Measurements from ENCODE around the gene ZFP2.
A peak's percentile ranks its signal among the peaks of the same experiment; 100 is the strongest.
"Not testable (repeated sequence)": the region's sequence is repeated elsewhere in the genome, so short reads cannot be mapped to it uniquely, and the experiment has no call there.

The ZFP2 gene

DNA sequence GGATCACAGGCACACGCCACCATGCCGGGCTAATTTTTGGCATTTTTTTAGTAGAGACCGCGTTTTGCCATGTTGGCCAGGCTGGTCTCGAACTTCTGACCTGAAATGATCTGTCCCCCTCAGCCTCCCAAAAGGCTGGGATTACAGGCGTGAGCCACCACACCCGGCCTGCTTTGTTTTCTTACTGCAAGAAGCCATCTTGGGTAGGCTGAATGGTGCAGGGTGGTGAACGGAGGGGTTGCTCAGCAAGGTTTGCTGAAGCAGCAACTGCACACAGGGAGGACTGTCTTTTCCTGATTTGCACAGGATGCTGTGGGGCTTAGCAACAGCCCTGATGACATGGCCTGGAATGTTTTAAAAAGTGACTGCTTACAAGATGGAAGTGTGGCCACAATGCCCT, 25.3 kb upstream of the ZFP2 start:
- Histone ChIP-seq H3K9me3 (ENCODE audit: control insufficient read depth in 2 of 2, low read length in 2 of 2) (peaks cover 8 to 20% of the 10 kb centered on the region in 2 donors), H3K9ac (ENCODE audit: low read depth in 1 of 2, low read length in 2 of 2) (no peak overlapping the region), H3K27ac (ENCODE audit: low read depth in 2 of 2, low read length in 2 of 2) (no peak overlapping the region), H3K27me3 (ENCODE audit: control insufficient read depth in 2 of 2, insufficient read depth in 2 of 2, low read length in 2 of 2) (no peaks in the 10 kb centered on the region), H3K4me3 (ENCODE audit: low read length in 2 of 2) (no peak overlapping the region), H3K4me1 (ENCODE audit: control insufficient read depth in 2 of 2, insufficient read depth in 2 of 2, low read length in 2 of 2) (no peaks in the 10 kb centered on the region), H3K36me3 (ENCODE audit: control insufficient read depth in 2 of 2, insufficient read depth in 2 of 2, low read length in 2 of 2) (peaks cover 59 to 72% of the 10 kb centered on the region in 2 donors)

DNA sequence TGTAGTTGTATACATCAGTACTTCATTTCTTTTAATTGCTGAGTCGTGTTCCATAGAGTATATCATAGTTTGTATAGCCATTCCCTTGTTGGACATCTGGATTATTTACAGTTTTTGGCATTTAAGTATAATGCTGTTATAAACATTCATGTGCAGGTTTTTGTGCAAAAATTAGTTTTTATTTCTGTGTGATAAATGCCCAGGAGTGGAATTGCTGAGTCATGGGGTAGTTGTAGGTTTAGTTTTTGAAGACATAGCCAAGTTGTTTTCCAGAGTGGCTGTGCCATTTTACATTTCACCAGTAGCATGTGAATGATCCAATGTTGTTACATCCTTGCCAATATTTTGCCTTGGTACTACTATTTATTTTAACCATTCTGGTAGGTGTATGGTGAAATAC, 23.4 kb upstream of the ZFP2 start:
- H3K9ac ChIP-seq (ENCODE audit: low read depth in 1 of 2, low read length in 2 of 2): no peak overlapping the region
- peaks cover 56 to 71% of the 10 kb centered on the region in 2 donors for H3K36me3 ChIP-seq (ENCODE audit: control insufficient read depth in 2 of 2, insufficient read depth in 2 of 2, low read length in 2 of 2)
- H3K9me3 ChIP-seq (ENCODE audit: control insufficient read depth in 2 of 2, low read length in 2 of 2): peaks cover 15 to 35% of the 10 kb centered on the region in 2 donors
- H3K4me1 ChIP-seq (ENCODE audit: control insufficient read depth in 2 of 2, insufficient read depth in 2 of 2, low read length in 2 of 2): no peaks in the 10 kb centered on the region
- no peak overlapping the region for H3K4me3 ChIP-seq (ENCODE audit: low read length in 2 of 2)
- H3K27me3 ChIP-seq (ENCODE audit: control insufficient read depth in 2 of 2, insufficient read depth in 2 of 2, low read length in 2 of 2): no peaks in the 10 kb centered on the region
- no peak overlapping the region for H3K27ac ChIP-seq (ENCODE audit: low read depth in 2 of 2, low read length in 2 of 2)

DNA sequence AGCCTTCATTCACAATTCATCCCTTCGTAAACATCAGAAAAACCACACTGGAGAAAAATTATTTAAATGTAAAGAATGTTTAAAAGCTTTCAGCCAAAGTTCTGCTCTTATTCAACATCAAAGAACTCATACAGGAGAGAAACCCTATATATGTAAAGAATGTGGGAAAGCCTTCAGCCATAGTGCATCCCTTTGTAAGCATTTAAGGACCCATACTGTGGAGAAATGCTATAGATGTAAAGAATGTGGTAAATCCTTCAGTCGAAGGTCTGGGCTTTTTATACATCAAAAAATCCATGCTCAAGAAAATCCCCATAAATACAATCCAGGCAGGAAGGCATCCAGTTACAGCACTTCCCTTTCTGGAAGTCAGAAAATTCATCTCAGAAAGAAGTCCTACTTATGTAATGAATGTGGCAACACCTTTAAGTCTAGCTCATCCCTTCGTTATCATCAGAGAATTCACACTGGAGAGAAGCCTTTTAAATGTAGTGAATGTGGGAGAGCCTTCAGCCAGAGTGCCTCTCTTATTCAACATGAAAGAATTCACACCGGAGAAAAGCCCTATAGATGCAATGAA, 12.5 kb upstream of the ZFP2 start:
- not testable (repeated sequence) for H3K4me3 ChIP-seq (ENCODE audit: low read length in 2 of 2); H3K4me1 ChIP-seq (ENCODE audit: control insufficient read depth in 2 of 2, insufficient read depth in 2 of 2, low read length in 2 of 2); H3K9ac ChIP-seq (ENCODE audit: low read depth in 1 of 2, low read length in 2 of 2); H3K27ac ChIP-seq (ENCODE audit: low read depth in 2 of 2, low read length in 2 of 2); H3K27me3 ChIP-seq (ENCODE audit: control insufficient read depth in 2 of 2, insufficient read depth in 2 of 2, low read length in 2 of 2)
- H3K9me3 ChIP-seq (ENCODE audit: control insufficient read depth in 2 of 2, low read length in 2 of 2): peaks cover 40 to 53% of the 10 kb centered on the region in 2 donors
- peaks cover 26 to 53% of the 10 kb centered on the region in 2 donors for H3K36me3 ChIP-seq (ENCODE audit: control insufficient read depth in 2 of 2, insufficient read depth in 2 of 2, low read length in 2 of 2)

DNA sequence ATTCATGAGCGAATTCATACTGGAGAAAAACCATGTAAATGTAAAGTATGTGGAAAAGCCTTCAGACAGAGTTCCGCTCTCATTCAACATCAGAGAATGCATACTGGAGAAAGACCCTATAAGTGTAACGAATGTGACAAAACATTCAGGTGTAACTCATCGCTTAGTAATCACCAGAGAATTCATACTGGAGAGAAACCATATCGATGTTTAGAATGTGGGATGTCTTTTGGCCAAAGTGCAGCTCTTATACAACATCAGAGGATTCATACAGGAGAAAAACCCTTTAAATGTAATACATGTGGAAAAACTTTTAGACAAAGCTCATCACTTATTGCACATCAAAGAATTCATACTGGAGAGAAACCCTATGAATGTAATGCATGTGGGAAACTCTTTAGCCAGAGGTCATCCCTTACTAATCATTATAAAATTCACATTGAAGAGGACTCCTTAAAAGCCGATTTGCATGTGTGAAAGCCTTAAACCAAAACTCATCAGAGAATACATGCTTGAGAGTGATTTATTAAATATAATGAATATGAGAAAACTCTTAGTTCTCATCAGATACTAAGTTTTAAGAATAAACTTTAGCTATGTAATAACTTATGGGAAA, 11.8 kb upstream of the ZFP2 start:
- H3K9ac ChIP-seq (ENCODE audit: low read depth in 1 of 2, low read length in 2 of 2): no peak overlapping the region
- no peaks in the 10 kb centered on the region for H3K4me1 ChIP-seq (ENCODE audit: control insufficient read depth in 2 of 2, insufficient read depth in 2 of 2, low read length in 2 of 2)
- no peak overlapping the region for H3K4me3 ChIP-seq (ENCODE audit: low read length in 2 of 2)
- H3K9me3 ChIP-seq (ENCODE audit: control insufficient read depth in 2 of 2, low read length in 2 of 2): peaks cover 40 to 52% of the 10 kb centered on the region in 2 donors
- H3K36me3 ChIP-seq (ENCODE audit: control insufficient read depth in 2 of 2, insufficient read depth in 2 of 2, low read length in 2 of 2): peaks cover 26 to 55% of the 10 kb centered on the region in 2 donors
- H3K27me3 ChIP-seq (ENCODE audit: control insufficient read depth in 2 of 2, insufficient read depth in 2 of 2, low read length in 2 of 2): no peaks in the 10 kb centered on the region
- H3K27ac ChIP-seq (ENCODE audit: low read depth in 2 of 2, low read length in 2 of 2): no peak overlapping the region

DNA sequence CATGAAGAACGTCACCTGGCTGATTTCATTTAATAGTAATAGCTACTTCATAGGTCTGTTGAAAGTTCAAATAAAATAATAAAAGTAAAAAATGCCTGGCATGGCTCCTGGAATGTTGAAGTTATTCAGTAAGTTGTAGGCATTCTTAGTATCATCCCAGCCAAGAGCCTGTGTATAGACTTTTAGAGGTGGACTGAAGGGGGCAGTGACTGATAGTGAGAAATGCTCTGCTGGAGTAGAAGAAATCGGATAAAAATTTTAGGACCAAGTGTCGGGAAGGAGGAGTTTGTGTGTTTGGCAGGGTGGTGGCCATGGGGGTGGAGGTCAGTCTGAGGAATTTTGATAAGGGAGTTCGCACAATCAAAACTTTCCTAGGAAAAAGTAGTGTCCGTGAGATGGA, 3.6 kb downstream of the ZFP2 start:
- Histone ChIP-seq H3K4me1 (ENCODE audit: control insufficient read depth in 2 of 2, insufficient read depth in 2 of 2, low read length in 2 of 2) (no peaks in the 10 kb centered on the region), H3K36me3 (ENCODE audit: control insufficient read depth in 2 of 2, insufficient read depth in 2 of 2, low read length in 2 of 2) (no peaks in the 10 kb centered on the region), H3K27me3 (ENCODE audit: control insufficient read depth in 2 of 2, insufficient read depth in 2 of 2, low read length in 2 of 2) (no peaks in the 10 kb centered on the region), H3K9me3 (ENCODE audit: control insufficient read depth in 2 of 2, low read length in 2 of 2) (peaks cover 0 to 5% of the 10 kb centered on the region in 2 donors), H3K27ac (ENCODE audit: low read depth in 2 of 2, low read length in 2 of 2) (no peak overlapping the region), H3K9ac (ENCODE audit: low read depth in 1 of 2, low read length in 2 of 2) (no peak overlapping the region), H3K4me3 (ENCODE audit: low read length in 2 of 2) (no peak overlapping the region)

DNA sequence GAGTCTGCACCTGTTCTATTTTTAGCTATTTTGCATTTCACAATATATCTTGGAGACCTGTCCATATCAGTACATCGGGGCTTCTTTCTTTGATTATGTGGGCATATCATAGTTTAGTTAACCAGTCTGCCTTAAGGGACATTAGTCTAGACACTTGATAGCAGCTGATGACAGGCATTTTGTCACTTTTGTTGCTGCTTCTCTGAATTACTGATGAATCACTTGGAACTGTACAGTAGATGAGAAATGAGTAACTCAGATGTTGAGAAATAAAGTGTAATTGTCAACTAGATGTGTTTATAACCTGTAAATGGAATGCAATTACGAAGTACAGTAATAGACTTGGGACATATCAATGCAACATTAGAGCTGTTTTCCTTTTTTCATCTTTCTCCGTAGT, 7.1 kb downstream of the ZFP2 start:
- Histone ChIP-seq H3K9ac (ENCODE audit: low read depth in 1 of 2, low read length in 2 of 2) (no peak overlapping the region), H3K4me1 (ENCODE audit: control insufficient read depth in 2 of 2, insufficient read depth in 2 of 2, low read length in 2 of 2) (no peaks in the 10 kb centered on the region), H3K9me3 (ENCODE audit: control insufficient read depth in 2 of 2, low read length in 2 of 2) (peaks cover 0 to 8% of the 10 kb centered on the region in 2 donors), H3K27ac (ENCODE audit: low read depth in 2 of 2, low read length in 2 of 2) (no peak overlapping the region), H3K36me3 (ENCODE audit: control insufficient read depth in 2 of 2, insufficient read depth in 2 of 2, low read length in 2 of 2) (no peaks in the 10 kb centered on the region), H3K4me3 (ENCODE audit: low read length in 2 of 2) (no peak overlapping the region), H3K27me3 (ENCODE audit: control insufficient read depth in 2 of 2, insufficient read depth in 2 of 2, low read length in 2 of 2) (no peaks in the 10 kb centered on the region)

DNA sequence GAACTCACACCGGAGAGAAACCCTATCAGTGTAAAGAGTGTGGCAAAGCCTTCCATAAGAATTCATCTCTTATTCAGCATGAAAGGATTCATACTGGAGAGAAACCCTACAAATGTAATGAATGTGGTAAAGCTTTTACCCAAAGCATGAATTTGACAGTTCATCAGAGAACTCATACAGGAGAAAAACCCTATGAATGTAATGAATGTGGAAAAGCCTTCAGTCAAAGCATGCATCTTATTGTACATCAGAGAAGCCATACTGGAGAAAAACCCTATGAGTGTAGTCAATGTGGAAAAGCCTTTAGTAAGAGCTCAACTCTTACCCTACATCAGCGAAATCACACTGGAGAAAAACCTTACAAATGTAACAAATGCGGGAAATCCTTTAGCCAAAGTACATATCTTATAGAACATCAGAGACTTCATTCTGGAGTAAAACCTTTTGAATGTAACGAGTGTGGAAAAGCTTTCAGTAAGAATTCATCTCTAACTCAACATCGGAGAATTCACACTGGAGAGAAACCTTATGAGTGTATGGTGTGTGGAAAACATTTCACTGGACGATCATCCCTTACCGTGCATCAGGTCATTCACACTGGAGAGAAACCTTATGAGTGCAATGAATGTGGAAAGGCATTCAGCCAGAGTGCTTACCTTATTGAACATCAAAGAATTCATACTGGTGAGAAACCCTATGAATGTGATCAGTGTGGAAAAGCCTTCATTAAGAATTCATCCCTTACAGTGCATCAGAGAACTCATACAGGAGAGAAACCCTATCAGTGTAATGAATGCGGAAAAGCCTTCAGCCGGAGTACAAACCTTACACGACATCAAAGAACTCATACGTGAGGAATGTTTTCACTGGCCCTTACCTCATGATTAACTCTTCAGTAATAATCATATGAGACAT, 36.4 kb downstream of the ZFP2 start:
- no peak overlapping the region for H3K4me3 ChIP-seq (ENCODE audit: low read length in 2 of 2)
- no peak overlapping the region for H3K27ac ChIP-seq (ENCODE audit: low read depth in 2 of 2, low read length in 2 of 2)
- peaks cover 62 to 63% of the 10 kb centered on the region in 2 donors for H3K9me3 ChIP-seq (ENCODE audit: control insufficient read depth in 2 of 2, low read length in 2 of 2)
- peaks cover 0 to 7% of the 10 kb centered on the region in 2 donors for H3K36me3 ChIP-seq (ENCODE audit: control insufficient read depth in 2 of 2, insufficient read depth in 2 of 2, low read length in 2 of 2)
- H3K9ac ChIP-seq (ENCODE audit: low read depth in 1 of 2, low read length in 2 of 2): no peak overlapping the region
- H3K27me3 ChIP-seq (ENCODE audit: control insufficient read depth in 2 of 2, insufficient read depth in 2 of 2, low read length in 2 of 2): no peaks in the 10 kb centered on the region
- H3K4me1 ChIP-seq (ENCODE audit: control insufficient read depth in 2 of 2, insufficient read depth in 2 of 2, low read length in 2 of 2): no peaks in the 10 kb centered on the region

DNA sequence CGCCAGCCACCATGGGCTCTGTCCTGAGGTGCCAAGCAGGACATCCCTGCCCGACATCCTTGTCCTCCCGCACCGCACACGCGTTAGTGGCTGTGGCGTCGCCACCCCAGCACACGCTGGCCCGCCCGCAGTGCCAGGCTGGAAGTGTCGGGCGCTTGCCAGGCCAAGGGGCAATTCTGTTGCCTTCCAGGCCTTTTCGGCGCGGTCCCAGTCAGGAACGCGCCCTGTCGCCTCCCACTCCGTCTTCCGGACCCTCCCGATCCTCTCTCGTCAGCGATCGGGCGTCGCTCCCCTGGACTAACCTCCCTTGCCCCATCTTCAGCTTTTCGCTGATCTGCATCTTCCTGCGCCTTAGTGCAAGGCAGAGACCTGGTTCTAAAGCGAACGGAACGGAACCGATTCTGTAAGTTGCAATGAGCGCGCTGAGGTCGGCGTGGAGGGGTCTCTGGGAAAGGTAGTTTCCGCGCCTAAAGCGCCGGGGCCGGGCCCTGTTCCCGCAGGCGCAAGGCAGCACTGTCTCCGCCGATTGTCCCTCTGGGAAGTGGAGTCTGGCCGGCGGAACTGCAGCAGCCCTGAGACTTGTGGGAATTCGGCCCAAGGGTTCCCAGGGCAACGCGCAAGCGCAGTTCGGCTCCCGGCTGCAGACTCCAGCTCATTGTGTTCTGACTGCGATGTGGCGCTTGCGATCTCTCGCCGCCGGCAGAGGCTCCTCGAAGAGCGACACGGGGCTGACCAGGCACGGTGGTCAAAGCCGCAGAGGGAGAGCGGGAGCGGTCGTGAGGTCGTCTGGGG, 45.1 kb downstream of the ZFP2 start, which contains the start of gene ZNF454:
ZNF454 (plus strand) TSS at position 630 of the 792 bp plus-strand sequence. CDS start 1,594 bp downstream, outside the sequence.
- Histone ChIP-seq H3K4me1 (ENCODE audit: control insufficient read depth in 2 of 2, insufficient read depth in 2 of 2, low read length in 2 of 2) (no peaks in the 10 kb centered on the region), H3K9ac (ENCODE audit: low read depth in 1 of 2, low read length in 2 of 2) (peak within 1 kb of the TSS; percentile 45 to 56), H3K4me3 (ENCODE audit: low read length in 2 of 2) (peak within 1 kb of the TSS; percentile 66 to 75), H3K27me3 (ENCODE audit: control insufficient read depth in 2 of 2, insufficient read depth in 2 of 2, low read length in 2 of 2) (no peaks in the 10 kb centered on the region), H3K27ac (ENCODE audit: low read depth in 2 of 2, low read length in 2 of 2) (no peak within 1 kb of the TSS), H3K9me3 (ENCODE audit: control insufficient read depth in 2 of 2, low read length in 2 of 2) (peaks cover 23 to 52% of the 10 kb centered on the region in 2 donors), H3K36me3 (ENCODE audit: control insufficient read depth in 2 of 2, insufficient read depth in 2 of 2, low read length in 2 of 2) (no peaks in the 10 kb centered on the region)

DNA sequence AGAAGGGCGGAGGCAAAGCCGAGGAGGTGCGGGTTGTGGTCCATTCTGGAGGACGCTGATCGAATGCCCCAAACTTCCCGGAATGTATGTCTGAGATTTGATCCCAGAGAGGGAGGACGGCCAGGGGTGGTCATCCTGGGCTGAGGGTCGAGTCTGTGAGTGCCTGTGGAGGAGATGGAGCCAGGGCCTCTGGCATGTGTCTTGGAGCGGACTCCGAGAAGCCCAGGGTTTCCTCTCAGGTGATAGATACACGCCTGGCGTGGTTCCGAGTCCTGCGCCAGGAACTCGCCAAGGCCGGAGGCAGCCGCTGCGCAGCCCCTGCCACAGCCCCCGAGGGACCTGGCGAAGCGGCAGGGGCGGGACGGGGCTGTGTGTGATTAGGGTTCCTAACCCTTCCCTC, 45.6 kb downstream of the ZFP2 start:
- peaks cover 21 to 47% of the 10 kb centered on the region in 2 donors for H3K9me3 ChIP-seq (ENCODE audit: control insufficient read depth in 2 of 2, low read length in 2 of 2)
- no peak overlapping the region for H3K27ac ChIP-seq (ENCODE audit: low read depth in 2 of 2, low read length in 2 of 2)
- peak overlapping the region in 1 of 2 donors; percentile 56 for H3K9ac ChIP-seq (ENCODE audit: low read depth in 1 of 2, low read length in 2 of 2)
- peak overlapping the region; percentile 66 to 75 for H3K4me3 ChIP-seq (ENCODE audit: low read length in 2 of 2)
- H3K36me3 ChIP-seq (ENCODE audit: control insufficient read depth in 2 of 2, insufficient read depth in 2 of 2, low read length in 2 of 2): no peaks in the 10 kb centered on the region
- H3K4me1 ChIP-seq (ENCODE audit: control insufficient read depth in 2 of 2, insufficient read depth in 2 of 2, low read length in 2 of 2): no peaks in the 10 kb centered on the region
- no peaks in the 10 kb centered on the region for H3K27me3 ChIP-seq (ENCODE audit: control insufficient read depth in 2 of 2, insufficient read depth in 2 of 2, low read length in 2 of 2)
